ENCODE results near the gene HIP1. TPM values are rescaled to one million over a fixed set of nuclear protein-coding genes. Genes with fewer than 3 reads are reported as not detected.
A peak's percentile ranks its signal among the peaks of the same experiment; 100 is the strongest.
"Not testable (repeated sequence)": the region's sequence is repeated elsewhere in the genome, so short reads cannot be mapped to it uniquely, and the experiment has no call there.

HIP1 gene
- total RNA-seq, 2 donors from 2014 or later, result 12.2 to 13.6 TPM

- peak overlapping the region; percentile 54 to 73 for H3K4me3 ChIP-seq
- H3K27me3 ChIP-seq, result no peaks in the 10 kb centered on the region
- peaks cover 0 to 24% of the 10 kb centered on the region in 2 donors for H3K4me1 ChIP-seq
- no peaks in the 10 kb centered on the region for H3K36me3 ChIP-seq
- DNase-seq (ENCODE audit: low spot score), result no peak
- peak overlapping the region; percentile 72 to 79 for H3K27ac ChIP-seq
- peaks cover 0 to 6% of the 10 kb centered on the region in 2 donors for H3K9me3 ChIP-seq
- TF ChIP-seq CTCF (IDR thresholded peaks at IDR 0.05), result no peak
These were observed 99.5 kb downstream of the HIP1 start for GRCh38 chr7:75639071-75639885.

- H3K4me3 ChIP-seq, result peak overlapping the region; percentile 54 to 73
- H3K4me1 ChIP-seq, result peaks cover 0 to 24% of the 10 kb centered on the region in 2 donors
- no peaks in the 10 kb centered on the region for H3K36me3 ChIP-seq
- no peak for TF ChIP-seq CTCF (IDR thresholded peaks at IDR 0.05)
- peak overlapping the region; percentile 72 to 79 for H3K27ac ChIP-seq
- H3K9me3 ChIP-seq, result peaks cover 0 to 6% of the 10 kb centered on the region in 2 donors
- no peaks in the 10 kb centered on the region for H3K27me3 ChIP-seq
- peak; percentile 66 for DNase-seq (ENCODE audit: low spot score)
These were observed 100.1 kb downstream of the HIP1 start for GRCh38 chr7:75638594-75639070.

GRCh38 chr7:75637854-75638593 is 100.7 kb downstream of the HIP1 start:
- no peaks in the 10 kb centered on the region for H3K36me3 ChIP-seq

GRCh38 chr7:75635036-75635435 is 103.7 kb downstream of the HIP1 start:
- Histone ChIP-seq H3K9me3 (no peaks in the 10 kb centered on the region), H3K27ac (no peak overlapping the region), H3K4me3 (no peak overlapping the region), H3K4me1 (peaks cover 0 to 24% of the 10 kb centered on the region in 2 donors), H3K27me3 (no peaks in the 10 kb centered on the region), H3K36me3 (no peaks in the 10 kb centered on the region)
- DNase-seq (ENCODE audit: low spot score), result no peak
- TF ChIP-seq CTCF (IDR thresholded peaks at IDR 0.05), result no peak

More at GRCh38 chr7:75637854-75638593, 100.7 kb downstream of the HIP1 start:
- H3K27me3 ChIP-seq, result no peaks in the 10 kb centered on the region
- no peak for DNase-seq (ENCODE audit: low spot score)
- H3K4me1 ChIP-seq, result peaks cover 0 to 24% of the 10 kb centered on the region in 2 donors
- H3K27ac ChIP-seq, result peak overlapping the region; percentile 72 to 79
- peak overlapping the region; percentile 54 to 73 for H3K4me3 ChIP-seq
- H3K9me3 ChIP-seq, result peaks cover 0 to 3% of the 10 kb centered on the region in 2 donors
- TF ChIP-seq CTCF (IDR thresholded peaks at IDR 0.05), result no peak

- H3K4me3 ChIP-seq; H3K36me3 ChIP-seq; H3K27me3 ChIP-seq; H3K4me1 ChIP-seq; H3K27ac ChIP-seq; DNase-seq (ENCODE audit: low spot score); H3K9me3 ChIP-seq: not testable (repeated sequence)
These were observed 106.2 kb downstream of the HIP1 start for GRCh38 chr7:75632587-75632986.

- DNase-seq (ENCODE audit: low spot score), result no peak
- H3K27ac ChIP-seq, result no peak overlapping the region
- H3K36me3 ChIP-seq, result no peaks in the 10 kb centered on the region
- no peaks in the 10 kb centered on the region for H3K9me3 ChIP-seq
- no peak overlapping the region for H3K4me3 ChIP-seq
- H3K27me3 ChIP-seq, result no peaks in the 10 kb centered on the region
- peaks cover 0 to 7% of the 10 kb centered on the region in 2 donors for H3K4me1 ChIP-seq
- no peak for TF ChIP-seq CTCF (IDR thresholded peaks at IDR 0.05)
These were observed 107.0 kb downstream of the HIP1 start for GRCh38 chr7:75631711-75632110.
